Astrocyte (in vitro differentiated cells and primary cell): ENCODE data around the gene CCDC157.

Source experiments
- EZH2 ChIP-seq: IDR thresholded peaks from 2 replicates; pipeline ENCODE4 v1.6.1; 2012; ENCODE audit warnings: mild to moderate bottlenecking, low read length, inconsistent platforms; ENCODE audit not compliant: insufficient read depth
- TF ChIP-seq, protein P1 (sequence below): IDR thresholded peaks from 2 replicates; pipeline ENCODE4 v1.5.1; 2011; ENCODE audit warnings: low read depth, mild to moderate bottlenecking, inconsistent platforms, low read length, moderate library complexity; ENCODE audit not compliant: insufficient read depth

DNA sequence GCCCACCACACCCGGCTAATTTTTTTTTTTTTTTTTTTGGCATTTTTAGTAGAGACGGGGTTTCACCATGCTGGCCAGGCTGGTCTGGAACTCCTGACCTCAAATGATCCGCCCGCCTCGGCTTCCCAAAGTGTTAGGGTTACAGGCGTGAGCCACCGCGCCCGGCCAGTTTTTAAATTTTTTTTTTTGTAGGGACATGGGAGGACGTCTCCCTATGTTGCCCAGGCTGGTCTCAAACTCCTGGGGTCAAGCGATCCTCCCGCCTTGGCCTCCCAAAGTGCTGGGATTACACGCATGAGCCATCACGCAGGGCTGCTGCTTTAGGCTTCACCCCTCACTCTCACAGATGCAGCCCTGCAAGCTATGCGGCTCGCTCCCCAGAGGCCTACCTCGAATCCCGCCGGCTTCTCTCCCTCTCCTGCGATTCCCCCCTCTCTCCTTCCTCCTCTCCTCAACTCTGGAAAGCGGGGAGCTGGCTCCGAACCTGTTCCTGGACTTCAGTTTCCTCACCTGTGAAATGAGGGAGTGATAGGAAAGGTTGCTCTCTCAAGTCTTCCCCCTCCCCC, 926 bp downstream of the CCDC157 start:
- TF ChIP-seq, protein P1, sequence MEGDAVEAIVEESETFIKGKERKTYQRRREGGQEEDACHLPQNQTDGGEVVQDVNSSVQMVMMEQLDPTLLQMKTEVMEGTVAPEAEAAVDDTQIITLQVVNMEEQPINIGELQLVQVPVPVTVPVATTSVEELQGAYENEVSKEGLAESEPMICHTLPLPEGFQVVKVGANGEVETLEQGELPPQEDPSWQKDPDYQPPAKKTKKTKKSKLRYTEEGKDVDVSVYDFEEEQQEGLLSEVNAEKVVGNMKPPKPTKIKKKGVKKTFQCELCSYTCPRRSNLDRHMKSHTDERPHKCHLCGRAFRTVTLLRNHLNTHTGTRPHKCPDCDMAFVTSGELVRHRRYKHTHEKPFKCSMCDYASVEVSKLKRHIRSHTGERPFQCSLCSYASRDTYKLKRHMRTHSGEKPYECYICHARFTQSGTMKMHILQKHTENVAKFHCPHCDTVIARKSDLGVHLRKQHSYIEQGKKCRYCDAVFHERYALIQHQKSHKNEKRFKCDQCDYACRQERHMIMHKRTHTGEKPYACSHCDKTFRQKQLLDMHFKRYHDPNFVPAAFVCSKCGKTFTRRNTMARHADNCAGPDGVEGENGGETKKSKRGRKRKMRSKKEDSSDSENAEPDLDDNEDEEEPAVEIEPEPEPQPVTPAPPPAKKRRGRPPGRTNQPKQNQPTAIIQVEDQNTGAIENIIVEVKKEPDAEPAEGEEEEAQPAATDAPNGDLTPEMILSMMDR, result no peak
- TF ChIP-seq EZH2, result no peak
